Stimulated activated naive CD8-positive, alpha-beta T cell treated with anti-CD3 and anti-CD28 coated beads, Interleukin-15, amount 100 ng/mL, for 72 hours (primary cell): Measurements from ENCODE around the gene ELP6.

Experiments
- ATAC-seq: fragments of 150-1000 bp; cut with Tn5 transposase; 2 replicates; pipeline ENCODE4 v1.10.0; 2021; ENCODE audit warnings: mild to moderate bottlenecking, moderate library complexity
- DNase-seq, 2 donors: peaks; one replicate each; pipeline ENCODE4 v3.0.0; 2021 to 2022
- H3K27ac Mint-ChIP-seq, 2 donors: one replicate each; pipeline ENCODE4 v1.8.0; 2022; ENCODE audit warnings: mild to moderate bottlenecking in 2 of 2, mixed read lengths in 2 of 2, moderate library complexity in 2 of 2
- H3K27me3 Mint-ChIP-seq: one replicate; pipeline ENCODE4 v1.8.0; 2022; ENCODE audit warnings: mixed read lengths
- H3K4me1 Mint-ChIP-seq: one replicate; pipeline ENCODE4 v1.8.0; 2022; ENCODE audit warnings: mild to moderate bottlenecking, mixed read lengths
- H3K4me3 Mint-ChIP-seq, 2 donors: one replicate each; pipeline ENCODE4 v1.8.0; 2022; ENCODE audit warnings: mild to moderate bottlenecking in 2 of 2, mixed read lengths in 2 of 2, moderate library complexity in 1 of 2
- H3K9me3 Mint-ChIP-seq, 2 donors: one replicate each; pipeline ENCODE4 v1.8.0; 2022; ENCODE audit warnings: mixed read lengths in 2 of 2

ELP6 gene

GRCh38 chr3:47513125-47513929, at the start of gene ELP6:
TSS of gene ELP6 (minus strand) at chr3:47513712. CDS start at chr3:47513590, 122 bp downstream.
- Mint-ChIP-seq H3K4me3 (peak within 1 kb of the TSS; percentile 94 to 98), H3K4me1 (peaks cover 25% of the 10 kb centered on the region), H3K27ac (peak within 1 kb of the TSS; percentile 98 to 99), H3K9me3 (no peaks in the 10 kb centered on the region), H3K27me3 (no peaks in the 10 kb centered on the region)
- ATAC-seq (peak; percentile 98), DNase-seq (peak; percentile 98)

- H3K4me1 Mint-ChIP-seq: no peaks in the 10 kb centered on the region
- H3K27me3 Mint-ChIP-seq: peaks cover 32% of the 10 kb centered on the region
- ATAC-seq (no peak), DNase-seq (no peak)
- H3K4me3 Mint-ChIP-seq: no peak overlapping the region
- no peaks in the 10 kb centered on the region for H3K9me3 Mint-ChIP-seq
- H3K27ac Mint-ChIP-seq: no peak overlapping the region
Measured at GRCh38 chr3:47556351-47556750, 42.8 kb upstream of the ELP6 start.

GRCh38 chr3:47554335-47554734, 40.8 kb upstream of the ELP6 start:
- DNase-seq (no peak), ATAC-seq (no peak)
- Mint-ChIP-seq H3K27ac (no peak overlapping the region), H3K4me1 (no peaks in the 10 kb centered on the region), H3K9me3 (no peaks in the 10 kb centered on the region), H3K4me3 (no peak overlapping the region), H3K27me3 (peaks cover 43% of the 10 kb centered on the region)

GRCh38 chr3:47553407-47553806, 39.9 kb upstream of the ELP6 start:
- Mint-ChIP-seq H3K4me1 (no peaks in the 10 kb centered on the region), H3K4me3 (no peak overlapping the region), H3K9me3 (no peaks in the 10 kb centered on the region), H3K27me3 (peaks cover 43% of the 10 kb centered on the region), H3K27ac (no peak overlapping the region)
- DNase-seq (no peak), ATAC-seq (no peak)

GRCh38 chr3:47542471-47543173, 29.1 kb upstream of the ELP6 start:
- no peak overlapping the region for H3K4me3 Mint-ChIP-seq
- H3K27me3 Mint-ChIP-seq: peaks cover 2% of the 10 kb centered on the region
- H3K27ac Mint-ChIP-seq: no peak overlapping the region
- ATAC-seq: no peak
- H3K9me3 Mint-ChIP-seq: no peaks in the 10 kb centered on the region
- no peak for DNase-seq
- peaks cover 7% of the 10 kb centered on the region for H3K4me1 Mint-ChIP-seq

- Mint-ChIP-seq H3K4me3 (no peak overlapping the region), H3K27ac (peak overlapping the region in 1 of 2 donors; percentile 2), H3K9me3 (no peaks in the 10 kb centered on the region), H3K4me1 (peaks cover 7% of the 10 kb centered on the region), H3K27me3 (peaks cover 5% of the 10 kb centered on the region)
- DNase-seq (no peak), ATAC-seq (no peak)
Measured at GRCh38 chr3:47541583-47542108, 28.1 kb upstream of the ELP6 start.

GRCh38 chr3:47540281-47540680, 26.8 kb upstream of the ELP6 start:
- DNase-seq (no peak), ATAC-seq (no peak)
- Mint-ChIP-seq H3K9me3 (no peaks in the 10 kb centered on the region), H3K27me3 (peaks cover 5% of the 10 kb centered on the region), H3K4me3 (no peak overlapping the region), H3K4me1 (peaks cover 7% of the 10 kb centered on the region), H3K27ac (no peak overlapping the region)

GRCh38 chr3:47536967-47537366, 23.5 kb upstream of the ELP6 start:
- Mint-ChIP-seq H3K4me1 (peaks cover 6% of the 10 kb centered on the region), H3K9me3 (no peaks in the 10 kb centered on the region), H3K27ac (no peak overlapping the region), H3K4me3 (no peak overlapping the region), H3K27me3 (peaks cover 5% of the 10 kb centered on the region)
- ATAC-seq (no peak), DNase-seq (no peak)

- H3K4me3 Mint-ChIP-seq: no peak overlapping the region
- H3K27me3 Mint-ChIP-seq: peaks cover 5% of the 10 kb centered on the region
- DNase-seq (no peak), ATAC-seq (no peak)
- H3K27ac Mint-ChIP-seq: no peak overlapping the region
- H3K9me3 Mint-ChIP-seq: no peaks in the 10 kb centered on the region
- peaks cover under 1% of the 10 kb centered on the region for H3K4me1 Mint-ChIP-seq
Measured at GRCh38 chr3:47536221-47536891, 22.8 kb upstream of the ELP6 start.

- no peaks in the 10 kb centered on the region for H3K9me3 Mint-ChIP-seq
- H3K27me3 Mint-ChIP-seq: peaks cover 5% of the 10 kb centered on the region
- H3K4me1 Mint-ChIP-seq: no peaks in the 10 kb centered on the region
- H3K27ac Mint-ChIP-seq: no peak overlapping the region
- ATAC-seq: no peak
- DNase-seq: no peak
- no peak overlapping the region for H3K4me3 Mint-ChIP-seq
Measured at GRCh38 chr3:47533996-47534454, 20.5 kb upstream of the ELP6 start.

GRCh38 chr3:47533481-47533880, 20.0 kb upstream of the ELP6 start:
- ATAC-seq (no peak), DNase-seq (no peak)
- Mint-ChIP-seq H3K27me3 (peaks cover 5% of the 10 kb centered on the region), H3K9me3 (no peaks in the 10 kb centered on the region), H3K4me1 (no peaks in the 10 kb centered on the region), H3K27ac (no peak overlapping the region), H3K4me3 (no peak overlapping the region)

- no peak overlapping the region for H3K4me3 Mint-ChIP-seq
- no peak overlapping the region for H3K27ac Mint-ChIP-seq
- H3K27me3 Mint-ChIP-seq: no peaks in the 10 kb centered on the region
- DNase-seq (no peak), ATAC-seq (no peak)
- peaks cover 0 to 7% of the 10 kb centered on the region in 2 donors for H3K9me3 Mint-ChIP-seq
- H3K4me1 Mint-ChIP-seq: no peaks in the 10 kb centered on the region
Measured at GRCh38 chr3:47527952-47528725, 14.6 kb upstream of the ELP6 start.

GRCh38 chr3:47525617-47526016, 12.1 kb upstream of the ELP6 start:
- peaks cover 0 to 7% of the 10 kb centered on the region in 2 donors for H3K9me3 Mint-ChIP-seq
- DNase-seq (no peak), ATAC-seq (no peak)
- H3K4me3 Mint-ChIP-seq: no peak overlapping the region
- no peaks in the 10 kb centered on the region for H3K4me1 Mint-ChIP-seq
- peaks cover 15% of the 10 kb centered on the region for H3K27me3 Mint-ChIP-seq
- H3K27ac Mint-ChIP-seq: no peak overlapping the region

GRCh38 chr3:47523310-47524073, 10.0 kb upstream of the ELP6 start:
- DNase-seq: no peak
- peaks cover 0 to 7% of the 10 kb centered on the region in 2 donors for H3K9me3 Mint-ChIP-seq
- no peak for ATAC-seq
- H3K4me1 Mint-ChIP-seq: no peaks in the 10 kb centered on the region
- peaks cover 15% of the 10 kb centered on the region for H3K27me3 Mint-ChIP-seq
- H3K27ac Mint-ChIP-seq: no peak overlapping the region
- no peak overlapping the region for H3K4me3 Mint-ChIP-seq
